PC-9 (cell line): ENCODE data around the gene RPS6KB1.
"Not testable (repeated sequence)": the region's sequence is repeated elsewhere in the genome, so short reads cannot be mapped to it uniquely, and the experiment has no call there.

Experiments used
- EZH2 ChIP-seq: fragments of 200-600 bp; sonication (generic); IDR thresholded peaks from 2 replicates; pipeline ENCODE4 v1.8.0; 2017; ENCODE audit warnings: antibody characterized with exemption, low read depth
- TF ChIP-seq, protein P1 (sequence below): fragments of 200-600 bp; sonication (generic); conservative IDR thresholded peaks from 2 replicates; pipeline ENCODE4 v1.6.1; 2017; ENCODE audit warnings: mixed run types, antibody characterized with exemption, mild to moderate bottlenecking, moderate library complexity

DNA sequence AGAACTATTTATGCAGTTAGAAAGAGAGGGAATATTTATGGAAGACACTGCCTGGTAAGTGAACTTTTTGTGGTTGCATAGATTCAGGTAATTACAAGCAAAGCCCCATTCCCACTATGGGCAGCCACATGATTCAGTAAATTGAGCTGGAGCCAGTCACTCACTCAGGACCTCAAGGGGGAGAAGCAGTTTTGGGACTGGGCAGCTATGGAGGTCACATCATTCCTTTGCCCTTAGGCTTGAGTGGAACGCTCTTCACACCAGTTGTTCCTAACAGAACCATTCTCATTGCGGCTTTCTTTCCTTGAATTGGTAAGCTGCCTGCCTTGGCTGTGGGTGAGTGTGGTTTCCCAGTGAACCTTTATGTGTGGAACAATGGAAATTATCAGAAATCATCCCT lies 37.2 kb downstream of the RPS6KB1 start:
- TF ChIP-seq, protein P1, sequence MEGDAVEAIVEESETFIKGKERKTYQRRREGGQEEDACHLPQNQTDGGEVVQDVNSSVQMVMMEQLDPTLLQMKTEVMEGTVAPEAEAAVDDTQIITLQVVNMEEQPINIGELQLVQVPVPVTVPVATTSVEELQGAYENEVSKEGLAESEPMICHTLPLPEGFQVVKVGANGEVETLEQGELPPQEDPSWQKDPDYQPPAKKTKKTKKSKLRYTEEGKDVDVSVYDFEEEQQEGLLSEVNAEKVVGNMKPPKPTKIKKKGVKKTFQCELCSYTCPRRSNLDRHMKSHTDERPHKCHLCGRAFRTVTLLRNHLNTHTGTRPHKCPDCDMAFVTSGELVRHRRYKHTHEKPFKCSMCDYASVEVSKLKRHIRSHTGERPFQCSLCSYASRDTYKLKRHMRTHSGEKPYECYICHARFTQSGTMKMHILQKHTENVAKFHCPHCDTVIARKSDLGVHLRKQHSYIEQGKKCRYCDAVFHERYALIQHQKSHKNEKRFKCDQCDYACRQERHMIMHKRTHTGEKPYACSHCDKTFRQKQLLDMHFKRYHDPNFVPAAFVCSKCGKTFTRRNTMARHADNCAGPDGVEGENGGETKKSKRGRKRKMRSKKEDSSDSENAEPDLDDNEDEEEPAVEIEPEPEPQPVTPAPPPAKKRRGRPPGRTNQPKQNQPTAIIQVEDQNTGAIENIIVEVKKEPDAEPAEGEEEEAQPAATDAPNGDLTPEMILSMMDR = not testable (repeated sequence)
- TF ChIP-seq EZH2 = not testable (repeated sequence)
